DND-41 (cell line): Measurements from ENCODE around the gene ANKRD12.

Experiments used
- EZH2 ChIP-seq: IDR thresholded peaks from 3 replicates; pipeline ENCODE4 v1.6.1; 2012; ENCODE audit warnings: borderline replicate concordance, low read depth, mild to moderate bottlenecking, moderate library complexity, low read length, inconsistent platforms; ENCODE audit not compliant: severe bottlenecking
- TF ChIP-seq, protein P1 (sequence below): IDR thresholded peaks from 2 replicates; pipeline ENCODE4 v1.5.1; 2012; ENCODE audit warnings: borderline replicate concordance, low read length, moderate library complexity, mild to moderate bottlenecking; ENCODE audit not compliant: poor library complexity, severe bottlenecking; ENCODE audit errors: extremely low read depth

DNA sequence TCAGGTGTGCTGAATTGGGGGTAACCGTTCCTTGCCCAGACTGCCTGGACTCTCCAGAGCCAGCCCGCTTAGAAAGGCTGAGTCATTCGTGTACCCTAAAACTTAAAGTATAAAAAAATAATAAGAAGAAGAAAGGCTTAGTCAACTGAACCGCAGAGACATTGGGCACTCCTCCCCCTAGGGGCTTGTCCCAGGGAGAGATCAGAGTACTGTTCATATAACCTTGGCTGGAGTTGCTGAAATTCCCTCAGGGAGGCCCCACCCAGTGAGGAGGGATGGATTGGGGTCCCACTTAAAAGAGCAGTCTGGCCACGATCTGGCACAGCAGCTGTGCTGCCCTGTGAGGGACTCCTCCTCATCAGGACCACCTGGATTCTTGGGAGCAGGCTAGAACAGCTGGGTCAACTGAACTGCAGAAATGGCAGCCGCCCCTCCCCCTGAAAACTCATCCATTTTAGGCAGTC lies 37.2 kb downstream of the ANKRD12 start:
- TF ChIP-seq, protein P1, sequence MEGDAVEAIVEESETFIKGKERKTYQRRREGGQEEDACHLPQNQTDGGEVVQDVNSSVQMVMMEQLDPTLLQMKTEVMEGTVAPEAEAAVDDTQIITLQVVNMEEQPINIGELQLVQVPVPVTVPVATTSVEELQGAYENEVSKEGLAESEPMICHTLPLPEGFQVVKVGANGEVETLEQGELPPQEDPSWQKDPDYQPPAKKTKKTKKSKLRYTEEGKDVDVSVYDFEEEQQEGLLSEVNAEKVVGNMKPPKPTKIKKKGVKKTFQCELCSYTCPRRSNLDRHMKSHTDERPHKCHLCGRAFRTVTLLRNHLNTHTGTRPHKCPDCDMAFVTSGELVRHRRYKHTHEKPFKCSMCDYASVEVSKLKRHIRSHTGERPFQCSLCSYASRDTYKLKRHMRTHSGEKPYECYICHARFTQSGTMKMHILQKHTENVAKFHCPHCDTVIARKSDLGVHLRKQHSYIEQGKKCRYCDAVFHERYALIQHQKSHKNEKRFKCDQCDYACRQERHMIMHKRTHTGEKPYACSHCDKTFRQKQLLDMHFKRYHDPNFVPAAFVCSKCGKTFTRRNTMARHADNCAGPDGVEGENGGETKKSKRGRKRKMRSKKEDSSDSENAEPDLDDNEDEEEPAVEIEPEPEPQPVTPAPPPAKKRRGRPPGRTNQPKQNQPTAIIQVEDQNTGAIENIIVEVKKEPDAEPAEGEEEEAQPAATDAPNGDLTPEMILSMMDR = no peak
- TF ChIP-seq EZH2 = no peak
